GM12872 (cell line): ENCODE data around the gene BCL11B.

Experiments
- CTCF ChIP-seq: IDR thresholded peaks from 3 replicates; pipeline ENCODE4 v1.5.1; 2011; ENCODE audit warnings: low read depth, mild to moderate bottlenecking, low read length, moderate library complexity; ENCODE audit not compliant: insufficient read depth

BCL11B gene

GRCh38 chr14:99270458-99271220 lies 1.4 kb downstream of the BCL11B start:
- no peak for TF ChIP-seq CTCF

GRCh38 chr14:99268810-99269707 lies 2.9 kb downstream of the BCL11B start:
- TF ChIP-seq CTCF = no peak

GRCh38 chr14:99267837-99268781 lies 3.9 kb downstream of the BCL11B start:
- TF ChIP-seq CTCF = no peak

- no peak for TF ChIP-seq CTCF
These were observed 4.6 kb downstream of the BCL11B start for GRCh38 chr14:99267381-99267780.

- peak; percentile 96 for TF ChIP-seq CTCF
These were observed 5.5 kb downstream of the BCL11B start for GRCh38 chr14:99266181-99267178.

- TF ChIP-seq CTCF = no peak
These were observed 6.4 kb downstream of the BCL11B start for GRCh38 chr14:99265571-99265970.
